Measurements from ENCODE around the gene ANO8.
"Not testable (repeated sequence)": the region's sequence is repeated elsewhere in the genome, so short reads cannot be mapped to it uniquely, and the experiment has no call there.

Gene ANO8

GRCh38 chr19:17334414-17335409, at the start of gene ANO8:
ANO8 (minus strand) TSS chr19:17334855; CDS start chr19:17334670, 185 bp downstream.
- FAIRE-seq (peak; percentile 65), DNase-seq (ENCODE audit: low spot score) (peak; percentile 87)

- DNase-seq (ENCODE audit: low spot score) (no peak), FAIRE-seq (no peak)
Measured at GRCh38 chr19:17380426-17381138, 45.9 kb upstream of the ANO8 start.

GRCh38 chr19:17379221-17379631, 44.6 kb upstream of the ANO8 start:
- FAIRE-seq (no peak), DNase-seq (ENCODE audit: low spot score) (no peak)

GRCh38 chr19:17378271-17378670, 43.6 kb upstream of the ANO8 start:
- DNase-seq (ENCODE audit: low spot score): no peak
- no peak for FAIRE-seq

GRCh38 chr19:17376935-17377600, 42.4 kb upstream of the ANO8 start, which contains the start of gene PLVAP:
PLVAP (minus strand) TSS chr19:17377342; CDS start chr19:17377288, 54 bp downstream.
- DNase-seq (ENCODE audit: low spot score) (no peak), FAIRE-seq (no peak)

GRCh38 chr19:17370026-17370587, 35.5 kb upstream of the ANO8 start:
- FAIRE-seq: no peak
- DNase-seq (ENCODE audit: low spot score): no peak

- FAIRE-seq: no peak
- no peak for DNase-seq (ENCODE audit: low spot score)
Measured at GRCh38 chr19:17365361-17365760, 30.7 kb upstream of the ANO8 start.

- not testable (repeated sequence) for FAIRE-seq; DNase-seq (ENCODE audit: low spot score)
Measured at GRCh38 chr19:17363852-17364605, 29.4 kb upstream of the ANO8 start.

GRCh38 chr19:17359905-17360800, 25.5 kb upstream of the ANO8 start:
- FAIRE-seq (no peak), DNase-seq (ENCODE audit: low spot score) (no peak)

- FAIRE-seq: no peak
- DNase-seq (ENCODE audit: low spot score): peak; percentile 57
Measured at GRCh38 chr19:17358395-17358794, 23.7 kb upstream of the ANO8 start.

GRCh38 chr19:17357724-17358123, 23.1 kb upstream of the ANO8 start:
- FAIRE-seq: no peak
- no peak for DNase-seq (ENCODE audit: low spot score)

- no peak for DNase-seq (ENCODE audit: low spot score)
- no peak for FAIRE-seq
Measured at GRCh38 chr19:17357078-17357666, 22.5 kb upstream of the ANO8 start.

- FAIRE-seq: no peak
- DNase-seq (ENCODE audit: low spot score): no peak
Measured at GRCh38 chr19:17353386-17353785, 18.7 kb upstream of the ANO8 start.

- FAIRE-seq (no peak), DNase-seq (ENCODE audit: low spot score) (no peak)
Measured at GRCh38 chr19:17352608-17353280, 18.1 kb upstream of the ANO8 start.

- no peak for DNase-seq (ENCODE audit: low spot score)
- FAIRE-seq: no peak
Measured at GRCh38 chr19:17351815-17352435, 17.3 kb upstream of the ANO8 start.

- DNase-seq (ENCODE audit: low spot score) (peak; percentile 77), FAIRE-seq (peak; percentile 46)
Measured at GRCh38 chr19:17348700-17349099, 14.0 kb upstream of the ANO8 start.

- FAIRE-seq (no peak), DNase-seq (ENCODE audit: low spot score) (no peak)
Measured at GRCh38 chr19:17347877-17348276, 13.2 kb upstream of the ANO8 start.

GRCh38 chr19:17347361-17347760, 12.7 kb upstream of the ANO8 start:
- DNase-seq (ENCODE audit: low spot score) (no peak), FAIRE-seq (no peak)
